Measurements from ENCODE around the gene IQCM.

GRCh38 chr4:149790172-149790907 is 25.3 kb downstream of the IQCM start:
- TF ChIP-seq CTCF (IDR thresholded peaks at IDR 0.05) = no peak
- no peak for TF ChIP-seq POLR2A (IDR thresholded peaks at IDR 0.05)
- TF ChIP-seq POLR2AphosphoS5 (IDR thresholded peaks at IDR 0.05) = no peak

All from breast epithelium (tissue), 3 donors.